ENCODE results near the gene ASTN1. TPM values are rescaled to one million over a fixed set of nuclear protein-coding genes. Genes with fewer than 3 reads are reported as not detected.

Gene ASTN1
- total and polyA plus RNA-seq, 9 of the 15 experiments (the other 6 are each of a cell fraction or from before 2014, with no cell fraction given), result 0.05 to 0.22 (median 0.18) TPM

- POLR2A ChIA-PET, result no interaction called here
- H3K79me2 ChIP-seq (ENCODE audit: control insufficient read depth, insufficient read depth, low read length), result no peaks in the 10 kb centered on the region
Measured at GRCh38 chr1:176831150-176831549, 333.4 kb downstream of the ASTN1 start.

GRCh38 chr1:176829261-176829660 is 335.3 kb downstream of the ASTN1 start:
- 7% methylated on average over 8 of the region's 8 CpGs for WGBS (ENCODE audit: insufficient coverage, low coverage, missing lambda C conversion rate)
- ChIA-PET CTCF (ENCODE audit: low intra/inter-chr PET ratio) (no interaction called here), POLR2A (no interaction called here)
- DNase-seq (ENCODE audit: extremely low read depth in 1 of 4, low spot score in 3 of 4) (no peak), ATAC-seq (no peak; the same call in 1 of the 3 replicates), FAIRE-seq (no peak)
- Histone ChIP-seq H2AFZ (ENCODE audit: low read depth, low read length) (0 out of 2 replicates have a peak overlapping the region, but pooled peaks have one; percentile 48), H3K27me3 (ENCODE audit: control insufficient read depth in 2 of 2, insufficient read depth in 2 of 2, low read length in 2 of 2) (peaks cover 0 to 16% of the 10 kb centered on the region in 2 experiments; a peak in 3 of 5 replicates), H3K4me2 (ENCODE audit: insufficient read depth, low read length) (no peak overlapping the region), H3K4me3 (no peak overlapping the region), H3K9ac (ENCODE audit: insufficient read depth in 1 of 2, low read depth in 2 of 2, low read length in 2 of 2) (0 out of 4 replicates have a peak overlapping the region, but pooled peaks of 1 of the 2 experiments have one; percentile 41), H3K36me3 (ENCODE audit: control insufficient read depth, insufficient read depth, low read length) (no peaks in the 10 kb centered on the region), H3K9me3 (replicated peaks; ENCODE audit: control insufficient read depth, insufficient read depth, low read depth, low read length) (no peaks in the 10 kb centered on the region), H3K9me1 (ENCODE audit: control insufficient read depth, insufficient read depth, low read length) (no peaks in the 10 kb centered on the region), H3K27ac (ENCODE audit: extremely low read depth, low read depth, low read length) (no peak overlapping the region), H4K20me1 (replicated peaks; ENCODE audit: control insufficient read depth, insufficient read depth, low read length) (no peaks in the 10 kb centered on the region), H3K79me2 (ENCODE audit: control insufficient read depth, insufficient read depth, low read length) (no peaks in the 10 kb centered on the region), H3K4me1 (replicated peaks in 1 of 2; ENCODE audit: control insufficient read depth in 2 of 2, insufficient read depth in 2 of 2, low read length in 2 of 2) (no peaks in the 10 kb centered on the region)
- in situ Hi-C loops (cut with MboI), result no loop called here
- BruUV-seq (replicated peaks), result no TSS peak
- intact Hi-C loops (cut with micrococcal nuclease), result no loop called here
- TF ChIP-seq ZNF644 (tag; IDR thresholded peaks at IDR 0.05; ENCODE audit: low read depth), result no peak
- TF ChIP-seq RFX1 (IDR thresholded peaks at IDR 0.05), result no peak
- TF ChIP-seq ARID4B (CRISPR knock-in tag; IDR thresholded peaks at IDR 0.05), result no peak
- no peak for TF ChIP-seq SOX6 (IDR thresholded peaks at IDR 0.05)
- TF ChIP-seq SAFB2 (IDR thresholded peaks at IDR 0.05; ENCODE audit: borderline replicate concordance, low read depth, low read length, severe bottlenecking), result no peak
- no peak for TF ChIP-seq ZNF239 (CRISPR knock-in tag; IDR thresholded peaks at IDR 0.05)
- TF ChIP-seq ATF4 (CRISPR knock-in tag; IDR thresholded peaks at IDR 0.05), result no peak

More at GRCh38 chr1:176831150-176831549, 333.4 kb downstream of the ASTN1 start:
- no peaks in the 10 kb centered on the region for H3K9me3 ChIP-seq (replicated peaks; ENCODE audit: control insufficient read depth, insufficient read depth, low read depth, low read length)
- no peak overlapping the region for H2AFZ ChIP-seq (ENCODE audit: low read depth, low read length)
- CTCF ChIA-PET (ENCODE audit: low intra/inter-chr PET ratio), result no interaction called here
- in situ Hi-C loops (cut with MboI) (no loop called here), intact Hi-C loops (cut with micrococcal nuclease) (loop anchor here (5.0 kb wide), 1 partner anchor 1239 kb away; no protein-coding TSS in a partner anchor)
- DNase-seq (ENCODE audit: extremely low read depth in 1 of 4, low spot score in 3 of 4), result no peak
- H3K4me1 ChIP-seq (replicated peaks in 1 of 2; ENCODE audit: control insufficient read depth in 2 of 2, insufficient read depth in 2 of 2, low read length in 2 of 2), result no peaks in the 10 kb centered on the region
- H3K9me1 ChIP-seq (ENCODE audit: control insufficient read depth, insufficient read depth, low read length), result no peaks in the 10 kb centered on the region
- no peak overlapping the region for H3K4me2 ChIP-seq (ENCODE audit: insufficient read depth, low read length)
- no peak for FAIRE-seq
- WGBS (ENCODE audit: insufficient coverage, low coverage, missing lambda C conversion rate), result 0% methylated on average over 2 of the region's 2 CpGs
- peak; percentile 38; the same call in 2 of the 3 replicates for ATAC-seq
- no peak overlapping the region for H3K9ac ChIP-seq (ENCODE audit: insufficient read depth in 1 of 2, low read depth in 2 of 2, low read length in 2 of 2)
- BruUV-seq (replicated peaks), result no TSS peak
- no peak for TF ChIP-seq COPS2 (conservative IDR thresholded peaks at IDR 0.05)
- no peak overlapping the region for H3K27ac ChIP-seq (ENCODE audit: extremely low read depth, low read depth, low read length)
- H3K27me3 ChIP-seq (ENCODE audit: control insufficient read depth in 2 of 2, insufficient read depth in 2 of 2, low read length in 2 of 2), result peaks cover 0 to 21% of the 10 kb centered on the region in 2 experiments; a peak in 3 of 5 replicates
- H4K20me1 ChIP-seq (replicated peaks; ENCODE audit: control insufficient read depth, insufficient read depth, low read length), result no peaks in the 10 kb centered on the region
- no peaks in the 10 kb centered on the region for H3K36me3 ChIP-seq (ENCODE audit: control insufficient read depth, insufficient read depth, low read length)
- no peak overlapping the region for H3K4me3 ChIP-seq

Data from K562 (cell line).